ENCODE measurements around the gene ZFAND3. TPM values are rescaled to one million over a fixed set of nuclear protein-coding genes. Genes with fewer than 3 reads are reported as not detected.
"Not testable (repeated sequence)": the region's sequence is repeated elsewhere in the genome, so short reads cannot be mapped to it uniquely, and the experiment has no call there.

The ZFAND3 gene
- total and polyA plus RNA-seq, 2 of the 4 experiments (the other 2 are of a cell fraction): 10.9 to 26.7 TPM

DNA sequence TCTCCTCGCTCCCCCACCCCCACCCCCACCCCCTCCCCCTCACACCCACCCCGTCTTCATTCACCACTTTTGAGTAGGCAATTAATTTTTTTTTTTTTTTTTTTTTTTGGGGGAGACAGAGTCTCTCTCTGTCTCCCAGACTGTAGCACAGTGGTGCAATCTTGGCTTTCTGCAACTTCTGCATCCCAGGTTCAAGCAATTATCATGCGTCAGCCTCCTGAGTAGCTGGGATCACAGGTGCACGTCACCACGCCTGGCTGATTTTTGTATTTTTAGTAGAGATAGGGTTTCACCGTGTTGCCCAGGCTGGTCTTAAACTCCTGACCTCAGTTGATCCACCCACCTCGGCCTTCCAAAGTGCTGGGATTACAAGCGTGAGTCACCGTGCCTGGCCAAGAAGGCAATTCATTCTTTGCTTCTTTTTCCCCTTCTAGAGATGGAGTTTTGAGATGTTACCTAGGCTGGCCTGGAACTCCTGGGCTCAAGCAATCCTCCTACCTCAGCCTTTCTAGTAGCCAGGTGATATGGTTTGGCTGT, 230.4 kb downstream of the ZFAND3 start:
- H2BK120ac ChIP-seq (ENCODE audit: low read depth, low read length); CTCF ChIA-PET; H3K4me2 ChIP-seq (ENCODE audit: low read depth, low read length); H2BK15ac ChIP-seq (ENCODE audit: low read depth, low read length); in situ Hi-C loops (cut with MboI; ENCODE audit: low sequenced_read_pairs); H2AFZ ChIP-seq (replicated peaks; ENCODE audit: low read length, poor library complexity); H3K4me3 ChIP-seq (ENCODE audit: insufficient read depth, low read depth, low read length); H3K9ac ChIP-seq (ENCODE audit: low read depth, low read length); H2BK20ac ChIP-seq (ENCODE audit: low read depth, low read length); H3K27me3 ChIP-seq (ENCODE audit: control insufficient read depth, insufficient read depth, low read length); H3K4me1 ChIP-seq (ENCODE audit: control insufficient read depth, insufficient read depth, low read length); H2AK5ac ChIP-seq (ENCODE audit: low read depth, low read length); H3K9me3 ChIP-seq (ENCODE audit: control insufficient read depth, insufficient read depth, low read length); intact Hi-C loops (cut with micrococcal nuclease); H3K4ac ChIP-seq (ENCODE audit: low read depth, low read length); H3K9me1 ChIP-seq (ENCODE audit: insufficient read depth, low read length); H3K14ac ChIP-seq (replicated peaks; ENCODE audit: low read depth, low read length); H3K36me3 ChIP-seq (ENCODE audit: control insufficient read depth, insufficient read depth, low read length); H3K23ac ChIP-seq (ENCODE audit: low read depth, low read length); H3K56ac ChIP-seq (ENCODE audit: extremely low read depth, insufficient read depth, low read length); H4K8ac ChIP-seq (ENCODE audit: low read depth in 2 of 2, low read length in 2 of 2); DNase-seq; dilution Hi-C loops (cut with HindIII; ENCODE audit: low sequenced_read_pairs, unreplicated experiment); H3K18ac ChIP-seq (ENCODE audit: low read depth, low read length); POLR2A ChIA-PET (ENCODE audit: unreplicated experiment); H3K27ac ChIP-seq (ENCODE audit: insufficient read depth, low read length); BruUV-seq (replicated peaks); H4K91ac ChIP-seq (ENCODE audit: insufficient read depth, low read depth, low read length); ATAC-seq (ENCODE audit: low read depth); H4K5ac ChIP-seq (ENCODE audit: low read depth, low read length); H2AK9ac ChIP-seq (replicated peaks; ENCODE audit: low read depth, low read length, poor library complexity); H2BK5ac ChIP-seq (ENCODE audit: low read depth, low read length, poor library complexity, severe bottlenecking): not testable (repeated sequence)
- H3K79me1 ChIP-seq (ENCODE audit: low read depth in 1 of 2, low read length in 2 of 2): peaks cover 35 to 62% of the 10 kb centered on the region in 2 experiments
- no CpG with 5 or more reads among the region's 9 CpGs for WGBS, 2 experiments (ENCODE audit: extremely low coverage in 2 of 2, insufficient read length in 1 of 2)
- peaks cover 49% of the 10 kb centered on the region for H4K20me1 ChIP-seq (ENCODE audit: insufficient read depth, low read length)

Measured in IMR-90 (cell line).